GM18858 (cell line): ENCODE data around the gene MCRS1.
"Not testable (repeated sequence)": the region's sequence is repeated elsewhere in the genome, so short reads cannot be mapped to it uniquely, and the experiment has no call there.

Source experiments
- ATAC-seq: cut with Tn5 transposase; IDR thresholded peaks from one replicate; pipeline ENCODE4 v1.9.1; 2021; ENCODE audit not compliant: unreplicated experiment

MCRS1 gene

DNA sequence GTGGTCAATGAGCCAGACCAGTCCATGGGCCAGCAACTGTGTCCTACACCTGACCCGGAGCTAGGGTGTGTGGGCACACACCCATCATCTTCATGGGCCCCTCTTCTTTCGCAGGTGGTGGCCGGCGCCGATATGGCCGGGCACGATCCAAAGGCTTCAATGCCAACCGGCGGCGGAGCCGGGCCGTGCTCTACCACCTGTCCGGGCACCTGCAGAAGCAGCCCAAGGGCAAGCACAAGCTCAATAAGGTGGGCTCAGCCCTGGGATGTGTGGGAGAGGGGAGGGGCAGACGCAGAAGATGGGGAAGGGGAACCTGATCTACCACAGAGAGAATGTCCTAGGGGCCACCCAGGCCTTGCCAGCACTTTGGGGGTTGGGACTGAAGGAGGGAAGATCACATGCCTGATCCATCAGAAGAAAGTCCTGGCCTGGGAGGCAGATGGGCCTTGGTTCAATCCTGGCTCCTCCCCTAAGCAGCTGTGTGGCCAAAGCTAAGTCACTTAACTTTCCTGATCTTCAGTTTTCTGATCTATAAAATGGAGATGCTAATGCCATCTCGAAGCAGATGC, 25.3 kb downstream of the MCRS1 start:
- no peak for ATAC-seq

DNA sequence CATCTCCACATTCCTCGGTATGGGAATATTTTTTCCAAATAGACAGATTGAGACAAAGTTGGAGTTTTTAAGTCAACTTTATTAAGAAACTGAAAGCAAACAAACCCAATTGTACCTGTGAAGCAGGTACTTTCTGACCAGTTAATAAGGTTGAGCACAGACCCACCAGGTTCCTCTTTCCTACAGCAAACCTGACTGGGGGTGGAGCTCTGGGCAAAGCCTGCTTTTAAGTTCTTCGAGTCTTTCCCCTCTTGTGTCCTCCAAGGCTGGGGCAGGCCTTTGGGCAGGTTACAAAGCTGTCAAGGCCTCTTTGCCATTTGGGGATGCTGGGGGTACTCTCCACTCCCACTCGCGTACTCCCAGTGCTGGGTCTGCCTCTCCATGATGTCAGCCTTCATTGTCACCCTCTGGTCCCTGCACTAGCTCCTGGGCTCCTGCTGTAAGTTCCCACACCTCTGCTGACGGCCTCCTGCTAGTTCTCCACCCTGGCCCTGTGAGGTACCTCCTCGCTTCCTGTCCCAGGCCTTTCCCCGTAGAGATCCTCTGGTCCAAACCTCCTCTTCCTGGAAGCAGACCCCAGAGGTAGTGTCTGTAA, 25.9 kb downstream of the MCRS1 start:
- no peak for ATAC-seq

DNA sequence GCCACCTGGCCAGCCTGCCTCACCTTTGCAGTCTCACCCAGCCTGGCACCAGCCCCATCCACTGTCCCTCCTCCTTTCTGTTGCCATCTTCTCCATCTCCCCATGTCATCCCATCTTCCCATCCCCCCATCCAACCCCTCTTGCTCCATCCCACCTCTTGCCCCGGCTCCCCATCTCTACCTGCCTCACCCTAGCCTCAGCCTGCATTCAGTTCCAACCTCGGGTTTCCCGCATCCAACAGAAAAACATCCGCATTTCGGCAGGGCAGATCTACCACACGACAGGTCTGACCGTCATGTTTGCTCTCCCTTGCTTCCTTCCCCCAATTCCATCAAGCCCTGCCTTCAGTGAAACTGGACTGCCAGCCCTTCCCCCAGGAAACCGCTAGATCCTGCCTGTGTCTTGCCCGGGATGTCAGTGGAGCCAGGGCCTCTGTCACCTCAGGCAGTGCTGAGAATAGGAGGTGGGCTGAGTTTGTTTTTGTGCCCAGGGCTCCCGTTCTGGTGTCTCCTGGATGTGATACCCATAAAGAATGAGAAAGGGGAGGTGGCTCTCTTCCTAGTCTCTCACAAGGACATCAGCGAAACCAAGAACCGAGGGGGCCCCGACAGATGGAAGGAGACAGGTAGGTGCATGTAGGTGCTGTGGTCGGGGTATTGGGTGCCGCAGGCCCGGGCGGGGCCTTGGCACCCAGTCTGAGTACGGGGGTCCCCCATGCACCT, 26.6 kb downstream of the MCRS1 start:
- ATAC-seq: no peak

DNA sequence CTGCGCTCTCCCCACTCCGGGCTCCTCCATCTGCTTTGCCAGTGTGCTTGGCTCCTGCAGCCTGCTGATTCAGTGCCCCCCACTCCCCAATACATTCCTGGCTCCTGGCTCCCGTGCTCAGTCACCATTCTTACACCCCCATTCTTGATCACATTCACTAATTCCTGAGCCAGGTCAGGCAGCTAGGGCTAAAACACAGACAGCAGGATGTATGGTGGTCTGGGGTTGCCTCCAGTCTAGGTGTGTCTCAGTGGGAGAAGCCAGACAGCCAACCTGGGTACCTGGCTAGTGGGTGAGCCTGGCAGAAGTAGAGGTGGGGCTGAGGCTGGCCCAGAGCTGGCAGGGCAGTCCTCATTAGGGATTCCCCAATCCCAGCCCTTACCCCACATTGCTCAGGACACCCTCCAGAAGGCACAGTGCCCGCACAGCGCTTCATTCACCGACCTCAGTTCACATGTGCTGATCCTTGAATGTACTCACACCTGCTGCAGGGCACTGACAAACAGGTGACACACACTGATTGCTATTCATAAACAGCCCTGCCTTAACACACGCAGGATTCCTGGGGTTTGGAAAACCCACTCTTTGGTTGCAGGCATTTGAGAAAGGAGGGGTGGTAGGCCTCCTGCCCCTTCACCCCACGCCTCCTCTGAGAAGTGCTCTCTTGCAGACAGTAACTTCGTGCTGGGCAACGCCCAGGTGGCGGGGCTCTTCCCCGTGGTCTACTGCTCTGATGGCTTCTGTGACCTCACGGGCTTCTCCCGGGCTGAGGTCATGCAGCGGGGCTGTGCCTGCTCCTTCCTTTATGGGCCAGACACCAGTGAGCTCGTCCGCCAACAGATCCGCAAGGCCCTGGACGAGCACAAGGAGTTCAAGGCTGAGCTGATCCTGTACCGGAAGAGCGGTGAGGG, 27.5 kb downstream of the MCRS1 start:
- no peak for ATAC-seq

DNA sequence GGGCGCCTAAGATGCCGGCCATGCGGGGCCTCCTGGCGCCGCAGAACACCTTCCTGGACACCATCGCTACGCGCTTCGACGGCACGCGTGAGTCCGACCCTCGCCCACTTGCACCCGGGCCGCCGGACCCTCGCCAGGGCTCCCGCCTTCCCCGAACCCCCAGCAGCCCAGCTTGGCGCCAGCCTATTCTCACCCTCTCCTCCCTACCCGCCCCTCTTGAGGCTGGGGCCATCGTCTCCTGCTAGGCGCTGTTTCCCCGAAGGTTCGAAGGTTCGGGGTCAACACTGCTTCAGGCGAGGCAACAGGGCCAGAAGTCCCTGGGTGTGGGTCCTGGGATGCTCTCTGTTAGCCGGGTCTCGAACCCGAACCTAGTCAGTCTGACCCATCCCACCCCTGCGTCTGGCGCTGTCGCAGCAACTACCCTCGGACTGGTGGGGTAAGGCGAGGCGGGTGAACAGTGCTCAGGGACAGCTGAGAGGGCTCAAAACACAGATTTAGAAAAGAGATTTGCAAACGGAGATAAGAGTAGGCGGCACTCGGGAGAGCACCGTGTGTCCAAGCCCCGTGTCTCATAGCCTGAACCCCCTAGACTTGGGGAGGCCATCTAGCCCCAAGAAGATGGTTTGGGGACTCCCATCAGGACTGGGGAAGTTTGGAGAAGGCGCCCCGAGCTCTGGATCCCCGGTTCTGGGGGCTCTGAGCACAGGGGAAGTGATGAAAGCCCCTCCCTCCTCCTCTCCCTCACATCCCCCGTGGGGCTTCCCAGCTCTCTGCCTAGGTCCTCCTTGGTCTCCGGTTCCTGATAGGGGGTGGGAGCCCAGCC, 28.3 kb downstream of the MCRS1 start:
- ATAC-seq: no peak

DNA sequence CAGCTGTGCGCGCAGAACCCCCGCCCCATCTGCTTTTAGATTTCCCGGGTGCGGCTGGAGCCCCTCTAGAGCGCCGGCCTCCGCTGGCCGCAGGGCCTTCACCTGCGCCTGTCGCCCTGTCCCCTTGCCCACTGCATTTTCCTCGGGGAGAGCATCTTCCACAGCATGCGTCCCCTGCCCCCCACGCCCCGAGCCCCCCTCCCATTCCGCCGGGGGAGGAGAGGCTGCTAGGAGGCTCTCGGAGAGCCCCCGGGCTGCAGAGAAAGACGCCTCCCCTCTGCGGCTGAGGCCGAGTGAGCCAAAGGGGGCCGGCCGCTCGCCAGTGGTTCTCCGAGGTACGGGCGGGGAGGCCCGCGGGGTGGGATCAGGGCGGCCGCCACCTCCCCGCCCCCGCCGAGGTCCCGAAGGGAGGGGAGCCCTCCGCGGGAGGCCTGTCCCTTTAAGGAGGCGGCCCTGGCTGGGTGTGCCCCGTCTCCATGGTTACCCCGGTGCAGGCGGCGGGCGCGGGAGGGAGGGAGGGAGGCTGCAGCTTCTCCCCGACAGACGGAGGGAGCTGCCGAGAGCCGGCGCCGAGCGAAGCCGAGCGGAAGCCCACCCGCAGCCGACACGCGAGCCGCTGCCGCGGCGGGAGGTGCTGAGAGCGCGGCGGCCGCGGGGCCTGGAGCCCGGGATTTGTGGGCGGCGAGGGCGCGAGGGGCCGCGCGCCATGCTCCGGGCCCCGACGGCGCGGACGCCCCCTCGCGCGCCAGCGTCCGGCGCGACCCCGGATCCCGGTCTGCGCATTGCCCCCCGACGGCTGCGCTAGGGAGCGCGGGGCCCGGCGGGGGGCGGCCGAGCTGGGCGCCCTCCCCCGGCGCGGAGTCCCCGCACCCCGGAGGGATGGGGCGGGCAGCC, 29.2 kb downstream of the MCRS1 start, which contains the start of gene KCNH3:
Gene KCNH3, plus strand, starts transcription at position 521 of the 894 bp plus-strand sequence. CDS start 387 bp downstream, outside the sequence.
- ATAC-seq: no peak

DNA sequence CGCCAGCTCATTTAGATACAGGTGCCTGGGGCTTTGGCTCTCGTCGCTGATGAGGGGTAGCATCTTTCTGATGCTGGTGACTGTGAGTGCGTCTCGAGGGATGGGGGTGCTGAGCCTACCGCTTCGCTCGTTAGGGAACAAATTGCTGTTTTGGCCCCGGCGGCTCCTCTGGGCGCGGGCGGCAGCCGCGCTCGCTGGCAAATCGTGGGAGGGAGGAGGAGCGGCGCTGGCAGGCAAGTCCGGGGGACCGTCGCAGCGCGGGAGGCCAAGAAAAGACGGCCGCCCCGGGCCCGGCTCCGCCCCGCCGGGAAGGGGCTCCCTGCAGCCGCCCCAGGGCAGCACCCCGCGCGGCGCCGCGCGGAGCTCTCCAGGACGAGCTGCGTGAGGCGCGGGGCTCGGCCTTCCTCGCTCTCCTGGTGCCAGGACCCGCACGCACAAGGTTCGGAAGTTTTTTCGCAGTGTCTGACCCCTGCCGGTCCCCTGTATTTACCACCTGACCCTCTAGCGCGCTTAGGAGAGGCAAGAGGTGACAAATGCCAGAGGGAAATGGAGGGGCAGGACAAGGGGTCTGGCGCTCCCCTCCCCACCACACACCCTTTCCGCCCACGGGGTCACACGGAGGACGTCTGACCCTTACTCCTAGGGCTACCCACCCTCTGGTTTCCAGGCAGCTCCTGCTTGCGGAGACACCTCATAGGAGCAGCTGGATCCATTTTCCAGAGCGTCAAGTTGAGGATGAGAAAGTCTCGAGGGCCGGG, 30.0 kb downstream of the MCRS1 start:
- ATAC-seq: no peak

DNA sequence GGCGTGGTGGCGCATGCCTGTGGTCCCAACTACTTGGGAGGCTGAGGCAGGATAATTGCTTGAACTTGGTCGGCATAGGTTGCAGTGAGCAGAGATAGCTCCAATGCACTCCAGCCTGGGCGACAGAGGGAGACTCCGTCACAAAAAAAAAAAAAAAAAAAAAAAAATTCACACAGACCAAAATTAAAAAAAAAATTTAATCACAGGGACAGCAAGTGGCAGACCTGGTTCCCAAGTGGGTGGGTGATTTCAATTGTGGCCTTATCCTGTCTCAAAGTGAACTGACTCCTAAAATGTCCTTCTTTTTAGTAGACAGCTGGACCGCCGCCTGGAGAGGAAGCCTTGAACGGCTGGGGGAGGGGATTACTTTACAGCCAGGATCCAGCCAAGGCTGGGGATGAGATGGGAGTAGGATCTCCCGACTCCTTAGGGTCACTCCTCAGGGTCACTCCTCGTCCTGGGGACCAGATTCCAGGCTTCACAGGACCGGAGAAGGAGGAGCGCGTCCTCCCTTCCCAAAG, 30.7 kb downstream of the MCRS1 start:
- no peak for ATAC-seq

DNA sequence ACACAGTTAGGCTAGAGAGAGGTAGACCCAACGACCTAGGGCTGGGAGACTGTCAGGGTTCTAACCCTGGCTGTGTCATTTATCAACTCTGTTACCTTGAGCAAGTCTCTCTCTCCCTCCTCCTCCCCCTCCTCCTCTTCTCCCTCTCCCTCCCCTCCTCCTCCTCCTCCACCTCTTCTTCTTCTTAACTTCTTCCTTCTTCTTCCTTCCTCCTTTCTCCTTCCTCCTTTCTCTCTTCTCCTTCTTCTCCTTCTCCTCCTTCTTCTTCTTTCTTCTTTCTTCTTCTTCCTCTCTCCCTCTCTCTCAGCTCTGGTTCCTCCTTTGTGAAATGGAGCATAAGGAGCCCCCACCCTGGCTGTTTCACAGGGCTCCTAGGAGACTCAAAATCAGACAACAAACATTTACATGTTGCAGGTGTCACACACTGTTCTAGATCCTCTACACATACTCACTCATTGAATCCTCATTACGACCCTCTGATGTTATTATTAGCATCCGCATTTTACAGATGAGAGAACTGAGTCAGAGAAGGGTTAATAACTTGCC, 31.3 kb downstream of the MCRS1 start:
- ATAC-seq: no peak

DNA sequence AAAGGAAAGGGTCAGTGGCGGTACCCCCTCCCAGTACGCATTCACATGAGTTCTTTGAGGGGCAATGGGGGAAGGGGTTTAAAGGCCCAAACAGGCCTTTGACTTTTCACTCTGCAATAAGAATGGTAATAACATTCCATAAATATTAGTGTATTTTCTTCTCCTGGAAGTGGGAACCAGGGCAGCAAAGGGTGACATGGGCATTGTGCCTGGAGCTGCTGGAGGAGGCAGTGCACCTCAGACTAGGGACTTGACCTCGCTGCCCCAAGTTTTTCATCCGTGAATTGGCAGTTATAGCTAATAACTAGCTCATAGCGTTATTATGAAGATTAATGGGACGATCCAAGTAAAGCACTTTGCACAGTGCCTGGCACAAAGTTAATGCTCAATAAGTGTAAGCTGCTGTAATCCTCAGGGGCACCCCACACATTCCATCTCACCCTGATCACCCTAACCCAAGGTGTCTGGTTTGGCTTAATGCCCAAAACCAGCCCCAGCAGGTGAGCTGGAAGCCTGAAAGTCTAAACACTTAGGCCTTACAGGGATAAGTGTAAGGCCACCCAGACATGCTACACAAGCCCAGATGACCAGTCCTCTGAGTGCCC, 31.9 kb downstream of the MCRS1 start:
- ATAC-seq: no peak

DNA sequence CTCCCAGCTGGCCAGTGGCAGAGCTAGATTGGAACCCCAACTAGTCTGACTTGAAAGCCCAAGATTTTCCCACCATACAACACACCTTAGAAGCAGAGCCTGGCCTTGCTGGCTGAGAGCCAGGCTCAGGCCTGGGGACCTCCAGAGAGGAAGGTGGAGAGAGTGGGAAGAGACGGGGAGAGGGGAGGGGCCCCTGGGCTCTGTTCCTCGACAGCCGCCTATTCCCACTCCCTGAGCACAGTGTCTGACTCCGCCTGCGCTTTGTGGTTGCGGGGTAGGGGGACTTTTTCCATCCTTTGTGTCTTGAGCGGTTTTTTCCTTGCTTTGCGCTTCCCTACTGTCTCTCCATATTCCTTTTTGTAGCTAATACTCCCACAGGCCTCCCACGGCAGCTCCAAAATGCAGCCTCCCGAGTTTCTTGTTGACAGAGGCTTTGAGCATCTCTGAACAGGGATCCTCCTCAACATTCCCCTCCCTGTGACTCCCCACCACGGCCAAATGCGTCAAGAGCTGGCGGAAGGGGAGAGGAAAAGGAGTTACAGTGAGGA, 33.1 kb downstream of the MCRS1 start:
- ATAC-seq: no peak

DNA sequence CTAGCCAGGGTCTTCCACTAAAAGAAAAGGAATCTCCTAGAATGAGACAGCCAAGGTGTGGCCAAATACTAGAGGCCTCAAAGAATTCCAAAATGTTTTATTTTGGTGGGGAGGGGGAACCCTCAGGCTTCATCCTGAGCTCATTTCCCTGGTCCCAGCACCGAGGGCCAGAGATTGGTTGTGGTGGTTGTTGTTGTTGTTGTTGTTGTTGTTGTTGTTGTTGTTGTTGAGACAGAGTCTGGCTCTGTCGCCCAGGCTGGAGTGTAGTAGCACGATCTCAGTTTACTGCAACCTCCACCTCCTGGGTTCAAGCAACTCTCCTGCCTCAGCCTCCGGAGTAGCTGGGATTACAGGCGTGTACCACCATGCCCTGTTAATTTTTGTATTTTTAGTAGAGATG, 33.8 kb downstream of the MCRS1 start:
- ATAC-seq: not testable (repeated sequence)

DNA sequence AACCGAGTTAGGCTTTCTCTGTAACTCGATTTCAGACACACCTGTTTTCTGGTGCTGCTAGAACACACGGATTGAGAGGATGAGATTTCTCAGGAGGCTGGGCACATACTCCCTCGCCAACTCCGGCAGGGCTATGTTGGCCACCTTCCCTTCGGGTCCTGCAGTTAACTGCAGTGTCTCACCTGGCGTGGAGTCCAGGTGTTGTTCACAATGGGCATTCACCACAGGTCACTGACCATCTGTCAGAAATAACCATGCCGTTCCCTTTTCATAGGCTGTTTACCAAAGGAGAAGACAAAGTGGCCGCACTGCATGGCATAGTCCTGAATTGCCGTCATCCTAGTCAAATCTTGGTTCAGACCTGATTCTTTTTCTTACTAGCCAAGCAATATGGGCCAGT, 34.6 kb downstream of the MCRS1 start:
- no peak for ATAC-seq

DNA sequence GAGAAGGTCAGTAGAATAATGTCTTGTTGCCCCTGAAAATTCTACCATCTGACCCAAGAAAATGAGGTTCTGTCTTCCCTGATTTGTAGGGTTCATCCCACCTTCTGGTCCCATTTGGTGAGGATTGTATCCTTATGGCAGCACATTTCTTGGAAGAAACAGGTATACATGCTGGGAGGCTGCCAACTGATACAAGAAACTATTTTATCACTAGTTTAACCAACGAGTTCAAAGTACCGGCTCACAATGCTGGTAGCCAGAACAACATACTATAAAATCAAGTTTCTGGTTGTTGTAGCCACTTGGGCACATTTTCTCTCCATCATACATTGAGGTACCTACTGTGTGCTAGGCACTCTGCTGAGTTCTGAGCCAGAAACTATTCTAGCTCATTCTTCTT, 36.2 kb downstream of the MCRS1 start:
- ATAC-seq: no peak

DNA sequence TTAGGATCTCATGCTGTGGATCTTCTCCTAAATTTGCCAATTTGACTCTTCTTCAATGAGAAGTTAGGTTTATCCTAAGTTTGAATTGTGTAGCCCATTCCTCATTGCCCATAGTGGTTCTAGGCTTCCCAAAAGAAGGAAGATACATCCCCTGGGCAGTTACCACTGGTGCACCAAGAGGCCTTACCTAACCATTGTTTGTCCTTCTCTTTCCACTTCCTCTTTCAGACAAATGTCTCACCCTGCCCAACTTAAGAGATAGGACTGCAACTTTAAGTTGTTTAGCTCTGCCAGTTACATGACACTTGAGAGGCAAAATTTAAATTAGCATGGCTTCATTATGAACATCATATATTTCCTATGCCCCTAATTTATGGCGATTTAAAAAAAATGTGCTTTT, 38.5 kb downstream of the MCRS1 start:
- no peak for ATAC-seq

DNA sequence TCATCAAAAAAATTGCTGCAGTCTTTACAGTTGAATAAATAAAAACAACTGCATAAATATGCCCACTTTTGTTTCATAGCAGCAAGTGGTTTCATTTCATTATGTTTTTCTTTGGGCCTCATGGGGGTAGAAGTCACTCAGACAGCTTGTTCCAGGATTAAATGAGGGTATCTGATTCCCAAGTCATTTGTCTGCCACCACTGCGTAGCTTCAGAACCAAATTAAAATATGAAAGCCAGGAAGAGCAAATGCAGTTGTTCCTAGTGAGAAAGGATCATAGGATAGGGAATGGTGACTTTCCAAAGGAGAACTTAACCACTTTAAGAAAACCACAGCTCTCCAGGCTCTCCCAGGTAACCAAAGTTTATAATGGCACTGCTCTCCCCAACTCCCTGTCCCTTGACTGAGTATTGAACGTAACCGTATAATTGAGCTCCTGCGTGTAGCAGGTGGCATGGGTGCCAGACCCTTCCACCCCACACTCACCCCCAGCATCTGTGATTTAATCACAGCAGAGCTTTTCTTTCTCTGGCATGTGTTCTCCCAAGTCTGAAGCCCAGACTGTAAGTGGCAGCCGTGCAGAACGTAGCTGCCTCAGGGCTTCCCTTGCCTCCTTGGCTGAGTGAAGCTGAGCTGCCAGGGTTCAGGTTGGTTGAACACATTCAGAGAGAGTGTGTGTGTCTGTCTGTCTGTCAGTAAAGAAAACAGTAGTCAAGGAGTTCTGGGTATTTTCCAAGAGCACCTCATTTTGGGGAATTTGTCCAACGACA, 40.4 kb downstream of the MCRS1 start:
- ATAC-seq: no peak

DNA sequence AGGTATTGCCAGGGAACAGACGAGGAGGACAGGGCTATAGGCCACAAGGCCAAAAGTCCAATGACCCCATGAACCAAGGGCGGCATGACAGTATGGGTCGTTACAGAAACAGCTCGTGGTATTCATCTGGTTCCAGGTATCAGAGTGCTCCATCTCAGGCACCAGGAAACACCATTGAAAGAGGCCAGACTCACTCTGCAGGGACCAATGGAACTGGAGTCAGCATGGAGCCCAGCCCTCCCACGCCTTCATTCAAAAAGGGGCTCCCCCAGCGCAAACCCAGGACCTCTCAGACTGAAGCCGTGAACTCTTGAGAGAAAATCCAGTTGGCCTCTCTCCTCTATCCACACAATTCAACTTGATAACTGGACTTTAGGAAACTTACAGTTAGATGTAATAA, 42.0 kb downstream of the MCRS1 start:
- no peak for ATAC-seq
